DMS153 (cell line): ENCODE measurements around the gene ATG101.
A peak's percentile ranks its signal among the peaks of the same experiment; 100 is the strongest.

Source experiments
- DNase-seq: peaks from one replicate; lab custom pipeline; 2025; lab: John Stamatoyannopoulos, UW

Gene ATG101

DNA sequence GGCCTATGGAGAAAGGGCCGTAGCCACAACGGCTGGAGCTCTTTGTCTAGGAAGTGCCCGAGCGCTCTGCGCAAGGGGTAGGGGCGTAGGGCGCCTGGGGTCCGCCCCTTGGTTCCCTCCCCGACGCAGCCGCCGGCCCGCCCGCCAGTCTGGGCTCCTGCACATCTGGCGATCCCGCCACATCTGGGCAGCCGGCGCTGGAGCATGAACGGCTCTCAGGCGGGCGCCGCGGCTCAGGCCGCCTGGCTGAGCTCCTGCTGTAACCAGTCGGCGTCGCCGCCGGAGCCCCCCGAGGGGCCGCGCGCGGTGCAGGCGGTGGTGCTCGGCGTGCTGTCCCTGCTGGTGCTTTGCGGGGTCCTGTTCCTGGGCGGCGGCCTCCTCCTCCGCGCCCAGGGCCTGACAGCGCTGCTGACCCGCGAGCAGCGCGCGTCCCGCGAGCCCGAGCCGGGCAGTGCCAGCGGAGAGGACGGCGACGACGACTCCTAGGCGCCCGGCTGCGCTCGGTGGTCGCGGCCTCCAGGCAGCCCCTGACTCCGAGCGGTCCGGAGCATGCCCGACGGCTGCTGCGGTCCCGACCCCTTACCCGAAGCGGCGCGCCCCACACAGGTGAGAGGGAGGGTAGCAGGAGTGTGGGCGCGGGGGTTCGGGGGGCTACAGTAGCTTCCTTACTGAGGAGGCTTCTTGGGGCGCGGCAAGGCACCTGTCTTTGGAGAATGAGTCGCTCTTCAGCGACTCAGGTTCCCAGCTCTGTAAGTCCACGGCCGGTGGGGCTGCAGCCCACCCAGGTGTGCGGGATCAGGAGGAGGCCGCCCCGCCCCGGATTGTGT lies 10.0 kb downstream of the ATG101 start, which contains the start of gene SMIM41:
SMIM41 (plus strand) TSS at position 129 of the 827 bp plus-strand sequence; CDS start at position 205, 76 bp downstream.
- DNase-seq = no peak

DNA sequence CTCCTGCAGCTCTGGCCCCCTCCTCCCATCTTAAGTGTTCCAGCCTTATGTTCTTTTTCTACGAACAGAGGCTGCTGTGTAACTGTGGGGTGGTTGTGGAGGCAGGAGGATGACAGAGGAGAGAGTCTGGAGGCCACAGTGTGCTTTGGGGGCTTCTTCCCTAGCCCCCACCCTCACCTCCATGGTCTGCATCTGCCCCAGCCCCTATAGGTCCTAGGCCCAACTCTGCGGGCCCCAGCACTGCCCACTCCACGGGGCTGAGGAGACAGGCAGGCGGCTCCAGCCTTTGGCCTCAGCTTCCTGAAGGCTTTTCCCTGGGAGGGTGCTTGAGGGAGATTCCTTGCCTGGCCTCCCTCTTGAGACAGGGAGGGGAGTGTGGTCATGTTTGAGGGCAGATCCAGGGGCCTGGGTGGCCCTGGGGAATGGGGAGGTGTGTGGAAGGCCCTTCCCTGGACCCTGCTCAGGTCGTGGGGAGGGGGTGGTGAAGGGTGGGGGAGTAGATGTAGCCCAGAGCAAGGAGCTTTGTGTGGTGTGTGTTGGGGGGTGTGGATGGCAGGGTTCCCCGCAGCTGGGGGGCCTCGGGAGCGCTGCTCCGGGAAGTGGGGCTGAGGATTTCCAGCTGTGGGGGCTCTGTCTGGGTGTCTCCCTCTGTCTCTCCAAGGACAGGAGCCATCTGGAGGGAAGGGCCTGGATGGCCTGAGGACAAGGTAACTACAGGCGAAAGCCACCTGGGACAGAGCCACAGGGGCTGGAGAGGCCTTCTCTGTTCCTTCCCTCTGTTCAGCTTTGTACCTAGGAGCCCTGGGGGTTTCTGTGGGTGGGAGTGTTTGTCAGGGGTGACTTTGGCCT lies 10.8 kb downstream of the ATG101 start:
- DNase-seq = no peak

DNA sequence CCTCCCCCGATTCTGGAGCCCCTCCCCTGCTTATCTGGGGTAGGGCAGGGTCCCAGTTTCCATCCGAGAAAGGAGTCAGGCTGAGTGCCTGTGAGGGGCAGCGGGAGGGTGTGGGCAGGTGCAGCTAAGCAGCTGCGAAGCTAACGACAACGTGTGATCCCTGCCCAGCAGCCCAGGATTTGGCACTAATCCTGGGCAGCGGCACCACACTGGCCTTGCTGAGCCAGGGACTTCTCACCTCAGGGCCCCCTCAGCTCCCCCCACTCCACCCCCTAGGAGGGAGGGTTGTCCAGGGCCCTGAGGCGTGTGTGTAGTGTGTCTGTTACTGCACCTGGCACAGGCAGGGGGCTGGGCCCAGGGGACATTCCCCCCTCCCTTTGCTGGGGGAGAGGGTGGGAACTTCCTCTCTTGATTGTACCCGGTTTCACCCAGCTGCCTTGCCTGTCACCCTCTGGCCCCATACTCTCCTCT lies 11.5 kb downstream of the ATG101 start:
- DNase-seq = no peak

GRCh38 chr12:52082026-52082668 lies 12.4 kb downstream of the ATG101 start:
- no peak for DNase-seq

DNA sequence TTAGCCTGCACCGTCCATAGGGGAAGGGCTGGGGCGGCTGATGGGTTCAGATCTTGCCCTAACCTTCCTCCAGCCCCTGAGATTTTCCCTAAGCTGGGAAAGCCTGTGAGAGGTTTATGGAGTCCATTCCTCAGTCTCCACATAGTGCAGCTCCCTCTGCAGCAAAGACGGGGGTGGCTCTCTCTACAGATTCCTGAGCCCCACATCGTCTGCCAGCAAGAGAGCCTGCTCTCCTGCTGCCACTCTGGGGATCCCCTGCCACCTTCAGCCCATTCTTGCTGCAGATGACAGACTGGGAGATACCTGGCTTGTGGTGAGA lies 12.8 kb downstream of the ATG101 start:
- DNase-seq = no peak

GRCh38 chr12:52082988-52083637 lies 13.3 kb downstream of the ATG101 start:
- peak; percentile 20 for DNase-seq

DNA sequence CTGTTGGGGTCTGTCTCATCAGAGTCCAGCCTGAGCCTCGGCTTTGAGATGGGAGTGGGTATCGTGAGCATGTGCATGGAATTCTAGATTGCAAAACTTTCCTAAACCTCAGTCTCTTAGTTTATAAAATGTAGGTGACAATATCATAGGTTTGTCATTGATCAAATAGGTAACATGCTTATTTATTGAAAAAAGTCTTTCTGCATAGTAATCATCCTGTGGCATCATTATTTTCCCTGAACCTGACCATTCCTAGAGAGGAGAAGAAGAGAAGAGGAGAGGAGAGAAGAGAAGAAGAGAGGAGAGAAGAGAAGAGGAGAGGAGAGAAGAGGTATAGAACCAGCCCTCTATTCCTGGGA lies 13.8 kb downstream of the ATG101 start:
- no peak for DNase-seq

- no peak for DNase-seq
Observed at GRCh38 chr12:52084491-52085231, 14.9 kb downstream of the ATG101 start.

DNA sequence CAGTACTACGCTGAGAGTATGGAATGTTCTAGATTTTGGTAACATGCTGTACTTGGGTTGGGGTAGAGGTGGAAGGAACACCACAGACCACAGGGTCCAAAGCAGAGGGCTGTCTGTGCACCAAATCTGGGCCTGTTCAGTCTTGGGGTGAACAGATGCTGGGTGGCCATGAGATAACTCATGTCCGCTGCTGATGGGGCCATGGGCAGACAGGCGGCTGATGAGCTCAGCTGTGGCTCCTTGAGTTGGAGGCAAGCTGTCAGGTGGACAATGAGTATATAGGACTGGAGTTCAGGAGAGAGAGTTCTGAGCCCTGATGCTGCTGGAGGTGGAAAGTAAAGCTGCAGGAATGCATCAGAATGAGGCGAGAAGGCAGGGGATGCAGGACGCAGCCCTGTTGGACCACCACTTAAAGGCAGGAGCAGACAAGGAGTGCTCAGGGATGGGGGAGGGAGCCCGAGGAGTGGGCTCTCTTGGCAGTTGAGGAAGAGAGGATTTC lies 16.0 kb downstream of the ATG101 start:
- no peak for DNase-seq

DNA sequence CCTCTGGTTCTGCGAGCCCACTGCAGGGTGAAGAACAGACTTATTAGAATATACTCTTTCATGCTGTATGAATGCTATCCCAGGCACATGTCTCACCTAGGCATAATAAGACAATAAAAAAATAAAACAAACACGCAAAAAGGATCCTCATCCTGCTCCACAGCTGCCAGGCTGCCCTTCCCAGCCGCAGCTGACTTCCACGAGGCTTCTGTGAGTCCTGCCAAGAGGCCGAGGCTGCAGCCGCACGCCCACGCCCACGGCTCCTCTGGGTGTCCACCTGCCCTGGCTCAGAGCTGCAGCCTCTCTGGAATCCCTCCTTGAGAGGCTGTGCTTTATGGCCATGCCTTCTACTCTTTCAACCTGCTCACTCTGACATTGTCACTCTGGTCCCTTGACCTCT lies 16.6 kb downstream of the ATG101 start:
- DNase-seq = no peak

DNA sequence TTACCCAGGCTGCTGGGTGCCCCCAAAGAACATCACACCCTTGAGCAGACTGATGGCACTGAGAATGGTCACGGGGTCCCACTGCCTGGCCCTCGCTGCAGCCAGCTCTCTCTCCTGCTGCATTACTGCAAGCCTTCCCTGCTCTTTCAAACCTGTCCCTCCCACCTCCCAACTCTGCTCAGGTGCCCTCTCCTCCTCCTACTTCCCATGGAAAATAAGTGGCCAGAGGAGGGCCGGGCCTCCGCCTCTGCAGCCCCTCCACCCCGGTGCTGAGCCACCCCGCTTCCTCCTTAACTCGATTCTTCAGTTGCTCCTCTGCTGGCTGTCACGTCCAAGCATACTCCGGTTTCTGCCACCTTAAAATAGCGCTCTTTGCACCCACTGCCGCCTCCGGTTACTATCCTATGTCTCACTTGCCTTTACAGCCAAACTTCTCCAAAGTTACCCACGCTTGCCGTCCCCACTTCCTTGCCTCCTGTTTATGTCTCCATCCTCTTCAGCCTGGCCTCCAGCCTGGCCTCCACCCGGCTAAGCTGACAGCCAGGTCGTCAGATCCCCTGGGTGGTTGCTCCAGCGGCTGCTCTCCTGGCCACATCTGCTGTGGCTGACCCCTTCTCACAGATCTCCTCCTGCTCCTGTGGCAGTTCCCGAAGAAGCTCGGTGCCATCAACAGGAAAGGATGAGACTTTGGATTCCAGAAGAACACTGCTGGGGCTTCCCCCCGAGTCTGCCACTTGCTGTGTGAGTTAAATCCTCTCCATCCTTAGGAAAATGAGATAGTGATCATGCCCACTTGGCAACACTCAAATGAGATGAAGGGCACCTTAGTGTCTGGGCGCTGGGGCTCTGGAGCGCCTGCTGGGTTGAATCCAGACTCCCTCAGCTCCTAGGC lies 17.4 kb downstream of the ATG101 start:
- DNase-seq = no peak

DNA sequence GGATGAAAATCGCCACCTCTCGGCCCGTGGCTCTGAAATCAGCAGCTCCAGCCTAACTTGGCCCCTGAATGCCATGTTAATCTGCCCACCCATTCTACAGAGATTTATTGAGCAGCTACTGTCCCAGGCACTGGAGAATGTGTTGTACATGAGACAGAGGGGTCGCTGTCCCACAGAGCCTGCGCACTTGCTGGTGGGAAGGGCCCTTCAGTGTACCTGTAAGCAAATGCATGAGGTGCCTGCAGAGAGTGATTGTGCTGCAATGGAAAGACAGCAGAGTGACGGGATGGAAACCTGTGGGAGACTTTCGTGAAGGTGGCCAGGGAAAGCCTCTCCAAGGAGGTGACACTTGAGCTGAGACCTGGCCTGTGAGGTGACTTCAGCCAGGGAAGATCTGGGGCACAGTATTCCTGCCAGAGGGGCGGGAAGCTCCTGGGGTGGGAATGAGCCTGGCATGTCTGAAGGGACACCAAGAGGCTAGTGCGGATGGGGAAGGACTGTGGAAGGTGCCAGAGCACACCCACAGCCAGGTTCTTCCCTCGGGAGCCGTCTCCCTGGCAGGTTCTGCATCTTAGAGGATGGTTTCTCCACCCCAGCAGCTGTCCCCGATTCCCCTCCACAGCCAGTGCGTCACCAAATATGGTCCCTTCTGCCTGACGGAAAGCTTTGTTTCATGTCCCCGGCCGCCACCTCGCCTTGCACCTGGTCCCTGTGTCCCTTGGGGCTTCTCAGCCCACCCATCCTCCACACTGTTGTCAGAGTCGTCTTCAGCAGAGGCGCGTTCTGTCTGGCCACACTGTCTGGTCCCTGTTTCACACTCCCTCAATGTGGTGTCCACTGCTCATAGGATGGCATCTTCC lies 18.4 kb downstream of the ATG101 start:
- DNase-seq = peak; percentile 15

DNA sequence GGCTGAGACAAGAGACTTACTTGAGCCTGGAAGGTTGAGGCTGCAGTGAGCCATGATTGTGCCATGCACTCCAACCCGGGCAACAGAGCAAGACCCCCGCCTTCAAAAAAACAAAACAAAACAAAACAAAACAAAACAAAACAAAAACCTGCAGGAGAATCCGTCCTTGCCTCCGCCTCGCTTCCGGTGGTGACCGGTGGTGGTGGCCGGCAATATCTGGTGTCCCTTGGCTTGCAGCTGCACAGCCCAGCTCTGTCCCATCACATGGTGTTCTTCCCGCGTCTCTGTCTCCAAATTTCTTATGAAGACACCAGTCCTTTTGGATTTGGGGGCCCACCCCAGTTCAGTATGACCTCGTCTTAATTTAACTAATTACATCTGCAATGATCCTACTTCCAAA lies 19.7 kb downstream of the ATG101 start:
- DNase-seq = no peak

GRCh38 chr12:52090291-52090690 lies 20.5 kb downstream of the ATG101 start:
- no peak for DNase-seq

GRCh38 chr12:52091061-52091460 lies 21.3 kb downstream of the ATG101 start:
- DNase-seq = no peak

DNA sequence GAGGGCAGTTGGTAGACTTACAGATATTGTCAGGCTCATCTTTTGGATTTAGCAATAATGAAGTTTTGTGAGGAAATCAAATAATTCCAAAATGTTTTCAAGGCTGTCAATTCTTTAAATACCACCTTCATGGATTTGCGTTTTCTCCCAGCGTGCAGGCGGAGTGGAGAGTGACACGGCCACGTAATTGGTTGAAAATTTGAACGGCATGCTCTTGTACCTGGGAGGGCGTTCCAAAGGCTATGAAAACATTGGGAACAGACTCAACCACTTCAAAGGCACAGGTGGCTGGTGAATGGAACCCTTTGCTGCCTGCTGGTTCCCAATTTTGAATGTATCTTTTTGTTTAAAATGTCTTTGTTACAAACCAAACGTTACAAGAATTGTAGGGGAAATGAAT lies 22.1 kb downstream of the ATG101 start:
- peak; percentile 33 for DNase-seq

- no peak for DNase-seq
Observed at GRCh38 chr12:52093346-52093745, 23.6 kb downstream of the ATG101 start.

DNA sequence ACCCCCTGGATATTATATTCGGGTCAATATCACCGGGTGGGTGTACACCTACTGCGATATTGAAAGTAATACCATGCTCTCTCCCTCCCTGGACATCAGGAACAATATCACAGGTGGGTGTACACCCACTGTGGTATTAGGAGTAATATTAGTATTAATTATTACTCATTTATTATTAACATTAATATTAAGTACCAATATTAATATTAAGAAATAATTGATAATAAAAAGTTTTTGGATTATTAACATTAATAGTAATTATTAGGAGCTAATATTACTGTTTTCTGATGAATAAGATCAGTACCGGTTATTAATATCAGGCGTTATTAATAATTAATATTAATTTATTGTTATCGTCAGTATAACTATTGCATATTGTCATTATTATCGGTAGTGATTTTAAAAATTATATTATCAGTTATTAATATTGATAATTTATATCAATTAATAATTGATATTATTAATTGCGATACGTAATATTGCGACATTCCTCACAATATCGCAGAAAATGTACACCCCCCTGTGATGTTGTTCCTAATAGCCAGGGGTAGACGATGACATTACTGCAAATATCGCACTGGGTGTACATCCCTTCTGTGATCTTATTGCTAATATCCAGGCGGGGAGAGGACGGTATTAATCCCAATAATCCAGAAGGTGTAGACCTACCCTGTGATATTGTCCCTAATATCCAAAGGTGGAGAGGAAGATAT lies 26.7 kb downstream of the ATG101 start:
- no peak for DNase-seq
